Measurements from ENCODE around the gene NENF. TPM values are rescaled to one million over a fixed set of nuclear protein-coding genes. Genes with fewer than 3 reads are reported as not detected.

Gene NENF
- polyA plus RNA-seq, 1 of the 3 experiments (the other 2 are of a cell fraction), result 78.7 TPM

DNA sequence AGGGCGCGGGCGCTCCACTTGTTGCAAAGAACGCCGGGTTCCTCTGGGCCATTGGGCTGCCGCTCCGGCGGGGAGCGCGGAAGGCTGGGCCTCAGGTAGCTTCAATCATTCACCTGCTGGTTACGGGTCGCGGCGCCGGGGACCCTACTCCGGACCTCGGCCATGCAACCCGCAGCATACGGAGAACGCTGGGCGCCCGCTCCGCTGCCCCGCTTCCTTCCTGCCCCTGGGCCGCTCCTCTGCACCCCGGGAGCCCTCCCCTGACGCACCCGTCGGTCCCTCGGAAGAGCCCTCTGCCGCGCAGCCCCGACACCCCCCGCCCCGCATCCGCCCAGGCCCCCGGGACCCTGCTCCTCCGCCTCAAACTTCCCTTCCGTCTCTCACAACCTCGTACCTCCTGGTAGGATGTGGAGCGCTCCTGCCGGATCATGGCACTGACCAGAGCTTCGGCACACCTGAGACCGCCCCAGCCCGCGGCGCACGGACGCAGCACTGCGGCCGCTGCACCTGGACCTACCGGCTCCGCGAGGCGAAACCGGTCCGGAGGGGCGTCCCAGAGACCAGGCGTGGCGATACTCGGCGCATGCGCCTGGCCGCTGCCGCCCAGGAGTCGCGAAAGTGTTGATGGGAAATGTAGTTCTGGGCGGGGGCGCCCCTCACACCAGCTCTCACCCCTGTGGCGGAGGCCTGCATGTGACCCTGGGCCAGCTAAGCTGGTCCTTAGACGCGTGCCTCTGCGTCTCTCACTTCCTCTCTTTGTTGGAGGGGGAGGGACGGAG is 18.2 kb upstream of the NENF start, which contains the start of gene PACC1 (continued):
- TF ChIP-seq NFIC (IDR thresholded peaks at IDR 0.05; ENCODE audit: borderline replicate concordance) (no peak), JUND (IDR thresholded peaks at IDR 0.05) (no peak), SMC3 (IDR thresholded peaks at IDR 0.05; ENCODE audit: low read depth, low read length) (no peak), CTCF (IDR thresholded peaks at IDR 0.05) (no peak), POLR2AphosphoS5 (IDR thresholded peaks at IDR 0.05; ENCODE audit: low read depth, low read length) (peak; percentile 68; the same call in 1 of the 2 replicates), RAD21 (IDR thresholded peaks at IDR 0.05; ENCODE audit: low read length) (no peak), USF1 (IDR thresholded peaks at IDR 0.05; ENCODE audit: borderline replicate concordance, low read depth) (no peak; the same call in 1 of the 2 replicates), MXI1 (IDR thresholded peaks at IDR 0.05; ENCODE audit: low read depth, low read length) (peak; percentile 71; the same call in 1 of the 2 replicates), PBX3 (IDR thresholded peaks at IDR 0.05) (no peak)
- TF ChIP-seq, protein P1, sequence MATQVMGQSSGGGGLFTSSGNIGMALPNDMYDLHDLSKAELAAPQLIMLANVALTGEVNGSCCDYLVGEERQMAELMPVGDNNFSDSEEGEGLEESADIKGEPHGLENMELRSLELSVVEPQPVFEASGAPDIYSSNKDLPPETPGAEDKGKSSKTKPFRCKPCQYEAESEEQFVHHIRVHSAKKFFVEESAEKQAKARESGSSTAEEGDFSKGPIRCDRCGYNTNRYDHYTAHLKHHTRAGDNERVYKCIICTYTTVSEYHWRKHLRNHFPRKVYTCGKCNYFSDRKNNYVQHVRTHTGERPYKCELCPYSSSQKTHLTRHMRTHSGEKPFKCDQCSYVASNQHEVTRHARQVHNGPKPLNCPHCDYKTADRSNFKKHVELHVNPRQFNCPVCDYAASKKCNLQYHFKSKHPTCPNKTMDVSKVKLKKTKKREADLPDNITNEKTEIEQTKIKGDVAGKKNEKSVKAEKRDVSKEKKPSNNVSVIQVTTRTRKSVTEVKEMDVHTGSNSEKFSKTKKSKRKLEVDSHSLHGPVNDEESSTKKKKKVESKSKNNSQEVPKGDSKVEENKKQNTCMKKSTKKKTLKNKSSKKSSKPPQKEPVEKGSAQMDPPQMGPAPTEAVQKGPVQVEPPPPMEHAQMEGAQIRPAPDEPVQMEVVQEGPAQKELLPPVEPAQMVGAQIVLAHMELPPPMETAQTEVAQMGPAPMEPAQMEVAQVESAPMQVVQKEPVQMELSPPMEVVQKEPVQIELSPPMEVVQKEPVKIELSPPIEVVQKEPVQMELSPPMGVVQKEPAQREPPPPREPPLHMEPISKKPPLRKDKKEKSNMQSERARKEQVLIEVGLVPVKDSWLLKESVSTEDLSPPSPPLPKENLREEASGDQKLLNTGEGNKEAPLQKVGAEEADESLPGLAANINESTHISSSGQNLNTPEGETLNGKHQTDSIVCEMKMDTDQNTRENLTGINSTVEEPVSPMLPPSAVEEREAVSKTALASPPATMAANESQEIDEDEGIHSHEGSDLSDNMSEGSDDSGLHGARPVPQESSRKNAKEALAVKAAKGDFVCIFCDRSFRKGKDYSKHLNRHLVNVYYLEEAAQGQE (IDR thresholded peaks at IDR 0.05; ENCODE audit: low read depth, low read length), result no peak
- TF ChIP-seq, protein P2, sequence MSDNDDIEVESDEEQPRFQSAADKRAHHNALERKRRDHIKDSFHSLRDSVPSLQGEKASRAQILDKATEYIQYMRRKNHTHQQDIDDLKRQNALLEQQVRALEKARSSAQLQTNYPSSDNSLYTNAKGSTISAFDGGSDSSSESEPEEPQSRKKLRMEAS (IDR thresholded peaks at IDR 0.05; ENCODE audit: low read depth), result peak; percentile 60

All from SK-N-SH (cell line).